ENCODE measurements around the gene TSPEAR.
"Not testable (repeated sequence)": the region's sequence is repeated elsewhere in the genome, so short reads cannot be mapped to it uniquely, and the experiment has no call there.

TSPEAR gene

GRCh38 chr21:44699502-44700001, 11.8 kb downstream of the TSPEAR start:
- Histone ChIP-seq H3K36me3 (no peaks in the 10 kb centered on the region), H3K27me3 (peaks cover 100% of the 10 kb centered on the region), H3K4me3 (ENCODE audit: low read depth in 1 of 2, low read length in 1 of 2) (no peak overlapping the region)

GRCh38 chr21:44697811-44698734, 13.3 kb downstream of the TSPEAR start:
- no peaks in the 10 kb centered on the region for H3K36me3 ChIP-seq
- no peak overlapping the region for H3K4me3 ChIP-seq (ENCODE audit: low read depth in 1 of 2, low read length in 1 of 2)
- H3K9me3 ChIP-seq: no peaks in the 10 kb centered on the region
- TF ChIP-seq CTCF (IDR thresholded peaks at IDR 0.05): no peak
- no peaks in the 10 kb centered on the region for H3K4me1 ChIP-seq (ENCODE audit: control insufficient read depth in 1 of 2, insufficient read depth in 1 of 2, low read depth in 1 of 2, low read length in 1 of 2)
- no peak overlapping the region for H3K27ac ChIP-seq
- H3K27me3 ChIP-seq: peaks cover 88% of the 10 kb centered on the region

More at GRCh38 chr21:44699502-44700001, 11.8 kb downstream of the TSPEAR start:
- no peaks in the 10 kb centered on the region for H3K9me3 ChIP-seq
- no peak for TF ChIP-seq CTCF (IDR thresholded peaks at IDR 0.05)
- H3K4me1 ChIP-seq (ENCODE audit: control insufficient read depth in 1 of 2, insufficient read depth in 1 of 2, low read depth in 1 of 2, low read length in 1 of 2): no peaks in the 10 kb centered on the region
- no peak overlapping the region for H3K27ac ChIP-seq

- H3K27me3 ChIP-seq: peaks cover 80% of the 10 kb centered on the region
- H3K36me3 ChIP-seq; H3K27ac ChIP-seq; H3K4me3 ChIP-seq (ENCODE audit: low read depth in 1 of 2, low read length in 1 of 2); H3K9me3 ChIP-seq; H3K4me1 ChIP-seq (ENCODE audit: control insufficient read depth in 1 of 2, insufficient read depth in 1 of 2, low read depth in 1 of 2, low read length in 1 of 2): not testable (repeated sequence)
Measured at GRCh38 chr21:44697172-44697810, 14.1 kb downstream of the TSPEAR start, which contains the start of gene KRTAP10-12. KRTAP10-12 (plus strand) TSS chr21:44697172; CDS start chr21:44697202, 30 bp downstream.

- no peak for TF ChIP-seq CTCF (IDR thresholded peaks at IDR 0.05)
- no peak overlapping the region for H3K27ac ChIP-seq
- H3K36me3 ChIP-seq: no peaks in the 10 kb centered on the region
- H3K4me1 ChIP-seq (ENCODE audit: control insufficient read depth in 1 of 2, insufficient read depth in 1 of 2, low read depth in 1 of 2, low read length in 1 of 2): no peaks in the 10 kb centered on the region
- H3K4me3 ChIP-seq (ENCODE audit: low read depth in 1 of 2, low read length in 1 of 2): no peak overlapping the region
- peaks cover 73% of the 10 kb centered on the region for H3K27me3 ChIP-seq
- H3K9me3 ChIP-seq: no peaks in the 10 kb centered on the region
Measured at GRCh38 chr21:44696572-44696971, 14.8 kb downstream of the TSPEAR start.

- H3K4me3 ChIP-seq (ENCODE audit: low read depth in 1 of 2, low read length in 1 of 2): no peak overlapping the region
- H3K4me1 ChIP-seq (ENCODE audit: control insufficient read depth in 1 of 2, insufficient read depth in 1 of 2, low read depth in 1 of 2, low read length in 1 of 2): no peaks in the 10 kb centered on the region
- peaks cover 71% of the 10 kb centered on the region for H3K27me3 ChIP-seq
- H3K9me3 ChIP-seq: no peaks in the 10 kb centered on the region
- H3K27ac ChIP-seq: no peak overlapping the region
- no peaks in the 10 kb centered on the region for H3K36me3 ChIP-seq
- no peak for TF ChIP-seq CTCF (IDR thresholded peaks at IDR 0.05)
Measured at GRCh38 chr21:44695641-44696040, 15.7 kb downstream of the TSPEAR start.

- TF ChIP-seq CTCF (IDR thresholded peaks at IDR 0.05): no peak
- Histone ChIP-seq H3K27me3 (peaks cover 71% of the 10 kb centered on the region), H3K4me3 (ENCODE audit: low read depth in 1 of 2, low read length in 1 of 2) (no peak overlapping the region), H3K4me1 (ENCODE audit: control insufficient read depth in 1 of 2, insufficient read depth in 1 of 2, low read depth in 1 of 2, low read length in 1 of 2) (no peaks in the 10 kb centered on the region), H3K36me3 (no peaks in the 10 kb centered on the region), H3K27ac (no peak overlapping the region), H3K9me3 (no peaks in the 10 kb centered on the region)
Measured at GRCh38 chr21:44695184-44695583, 16.2 kb downstream of the TSPEAR start.

Measured in neutrophil (primary cell).